ENCODE measurements around the gene SSC5D.

The SSC5D gene

GRCh38 chr19:55482967-55483705, 5.1 kb upstream of the SSC5D start:
- no peaks in the 10 kb centered on the region for H3K9me3 ChIP-seq (ENCODE audit: insufficient read depth, low read depth, low read length)
- H3K27me3 ChIP-seq (ENCODE audit: insufficient read depth, low read length, poor library complexity, severe bottlenecking) = no peaks in the 10 kb centered on the region
- no peak for TF ChIP-seq EZH2phosphoT487 (IDR thresholded peaks at IDR 0.05; ENCODE audit: borderline replicate concordance)
- TF ChIP-seq, protein P1, sequence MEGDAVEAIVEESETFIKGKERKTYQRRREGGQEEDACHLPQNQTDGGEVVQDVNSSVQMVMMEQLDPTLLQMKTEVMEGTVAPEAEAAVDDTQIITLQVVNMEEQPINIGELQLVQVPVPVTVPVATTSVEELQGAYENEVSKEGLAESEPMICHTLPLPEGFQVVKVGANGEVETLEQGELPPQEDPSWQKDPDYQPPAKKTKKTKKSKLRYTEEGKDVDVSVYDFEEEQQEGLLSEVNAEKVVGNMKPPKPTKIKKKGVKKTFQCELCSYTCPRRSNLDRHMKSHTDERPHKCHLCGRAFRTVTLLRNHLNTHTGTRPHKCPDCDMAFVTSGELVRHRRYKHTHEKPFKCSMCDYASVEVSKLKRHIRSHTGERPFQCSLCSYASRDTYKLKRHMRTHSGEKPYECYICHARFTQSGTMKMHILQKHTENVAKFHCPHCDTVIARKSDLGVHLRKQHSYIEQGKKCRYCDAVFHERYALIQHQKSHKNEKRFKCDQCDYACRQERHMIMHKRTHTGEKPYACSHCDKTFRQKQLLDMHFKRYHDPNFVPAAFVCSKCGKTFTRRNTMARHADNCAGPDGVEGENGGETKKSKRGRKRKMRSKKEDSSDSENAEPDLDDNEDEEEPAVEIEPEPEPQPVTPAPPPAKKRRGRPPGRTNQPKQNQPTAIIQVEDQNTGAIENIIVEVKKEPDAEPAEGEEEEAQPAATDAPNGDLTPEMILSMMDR (conservative IDR thresholded peaks at IDR 0.05; ENCODE audit: low read length) = no peak
- H3K4me3 ChIP-seq (ENCODE audit: low read length, poor library complexity, severe bottlenecking) = no peak overlapping the region
- peaks cover 12% of the 10 kb centered on the region for H3K79me2 ChIP-seq (ENCODE audit: insufficient read depth, low read length)
- no peak overlapping the region for H3K4me2 ChIP-seq (ENCODE audit: low read depth, low read length, poor library complexity, severe bottlenecking)
- peaks cover 4% of the 10 kb centered on the region for H4K20me1 ChIP-seq (ENCODE audit: insufficient read depth, low read length, poor library complexity, severe bottlenecking)
- H2AFZ ChIP-seq (ENCODE audit: low read length) = no peak overlapping the region
- peaks cover 22% of the 10 kb centered on the region for H3K4me1 ChIP-seq (ENCODE audit: insufficient read depth, low read length, poor library complexity, severe bottlenecking)
- no peaks in the 10 kb centered on the region for H3K9me2 ChIP-seq (replicated peaks; ENCODE audit: low read depth, low read length)
- no peaks in the 10 kb centered on the region for H3K36me3 ChIP-seq (ENCODE audit: insufficient read depth, low read length)
- H3K9ac ChIP-seq (ENCODE audit: low read depth, low read length, poor library complexity, severe bottlenecking) = no peak overlapping the region
- no peaks in the 10 kb centered on the region for H3F3A ChIP-seq (ENCODE audit: low read depth)

GRCh38 chr19:55483706-55484592, 4.3 kb upstream of the SSC5D start:
- H3F3A ChIP-seq (ENCODE audit: low read depth) = no peaks in the 10 kb centered on the region
- peak overlapping the region; percentile 77 for H3K9ac ChIP-seq (ENCODE audit: low read depth, low read length, poor library complexity, severe bottlenecking)
- no peaks in the 10 kb centered on the region for H3K9me2 ChIP-seq (replicated peaks; ENCODE audit: low read depth, low read length)
- no peaks in the 10 kb centered on the region for H3K9me3 ChIP-seq (ENCODE audit: insufficient read depth, low read depth, low read length)
- peak overlapping the region; percentile 93 for H3K4me2 ChIP-seq (ENCODE audit: low read depth, low read length, poor library complexity, severe bottlenecking)
- H3K79me2 ChIP-seq (ENCODE audit: insufficient read depth, low read length) = peaks cover 4% of the 10 kb centered on the region; the same call in 1 of the 2 replicates
- H3K36me3 ChIP-seq (ENCODE audit: insufficient read depth, low read length) = no peaks in the 10 kb centered on the region
- H3K4me3 ChIP-seq (ENCODE audit: low read length, poor library complexity, severe bottlenecking) = peak overlapping the region; percentile 80
- H2AFZ ChIP-seq (ENCODE audit: low read length) = no peak overlapping the region
- H3K4me1 ChIP-seq (ENCODE audit: insufficient read depth, low read length, poor library complexity, severe bottlenecking) = peaks cover 19% of the 10 kb centered on the region
- peaks cover 4% of the 10 kb centered on the region for H4K20me1 ChIP-seq (ENCODE audit: insufficient read depth, low read length, poor library complexity, severe bottlenecking)
- H3K27me3 ChIP-seq (ENCODE audit: insufficient read depth, low read length, poor library complexity, severe bottlenecking) = no peaks in the 10 kb centered on the region
- no peak for TF ChIP-seq EZH2phosphoT487 (IDR thresholded peaks at IDR 0.05; ENCODE audit: borderline replicate concordance)
- TF ChIP-seq, protein P1 (conservative IDR thresholded peaks at IDR 0.05; ENCODE audit: low read length) = no peak

- Histone ChIP-seq H3K27me3 (ENCODE audit: insufficient read depth, low read length, poor library complexity, severe bottlenecking) (no peaks in the 10 kb centered on the region), H3K9me3 (ENCODE audit: insufficient read depth, low read depth, low read length) (no peaks in the 10 kb centered on the region), H3K4me1 (ENCODE audit: insufficient read depth, low read length, poor library complexity, severe bottlenecking) (peaks cover 19% of the 10 kb centered on the region), H3K4me3 (ENCODE audit: low read length, poor library complexity, severe bottlenecking) (peak within 1 kb of the TSS; percentile 80), H4K20me1 (ENCODE audit: insufficient read depth, low read length, poor library complexity, severe bottlenecking) (peaks cover 2% of the 10 kb centered on the region), H3K79me2 (ENCODE audit: insufficient read depth, low read length) (no peaks in the 10 kb centered on the region), H3K9me2 (replicated peaks; ENCODE audit: low read depth, low read length) (no peaks in the 10 kb centered on the region), H3F3A (ENCODE audit: low read depth) (no peaks in the 10 kb centered on the region), H3K9ac (ENCODE audit: low read depth, low read length, poor library complexity, severe bottlenecking) (peak within 1 kb of the TSS; percentile 77), H3K36me3 (ENCODE audit: insufficient read depth, low read length) (no peaks in the 10 kb centered on the region), H2AFZ (ENCODE audit: low read length) (peak within 1 kb of the TSS; percentile 89), H3K4me2 (ENCODE audit: low read depth, low read length, poor library complexity, severe bottlenecking) (peak within 1 kb of the TSS; percentile 93)
- no peak for TF ChIP-seq EZH2phosphoT487 (IDR thresholded peaks at IDR 0.05; ENCODE audit: borderline replicate concordance)
- TF ChIP-seq, protein P1 (conservative IDR thresholded peaks at IDR 0.05; ENCODE audit: low read length) = no peak
Observed at GRCh38 chr19:55484593-55485438, 3.4 kb upstream of the SSC5D start, which contains the start of gene NAT14. Gene NAT14 (plus strand): TSS chr19:55485188. CDS start chr19:55485709, 521 bp downstream.

All from Loucy (cell line).